SK-N-MC (cell line): ENCODE measurements around the gene CACNA1H.

Experiments
- DNase-seq: peaks from one replicate; pipeline ENCODE4 v3.0.0-alpha.2; 2011; ENCODE audit warnings: low read depth, low spot score
- H3K27ac ChIP-seq: fragments of 200-600 bp; sonication (generic); 2 replicates; pipeline ENCODE4 v1.5.1; 2016; ENCODE audit warnings: mixed run types
- H3K36me3 ChIP-seq: fragments of 200-600 bp; sonication (generic); 2 replicates; pipeline ENCODE4 v1.6.1; 2017; ENCODE audit warnings: antibody characterized with exemption, low read length, mixed read lengths; ENCODE audit not compliant: insufficient read depth
- H3K4me3 ChIP-seq: fragments of 200-600 bp; sonication (generic); 2 replicates; pipeline ENCODE4 v1.5.1; 2016
- H3K9ac ChIP-seq: fragments of 200-600 bp; sonication (generic); 2 replicates; pipeline ENCODE4 v1.8.0; 2017; ENCODE audit warnings: mixed run types, mixed read lengths; ENCODE audit not compliant: insufficient read length
- H3K9me3 ChIP-seq: fragments of 200-600 bp; sonication (generic); 2 replicates; pipeline ENCODE4 v1.6.1; 2017; ENCODE audit warnings: low read depth, mild to moderate bottlenecking, antibody characterized with exemption, low read length, moderate library complexity, mixed read lengths
- EZH2 ChIP-seq: fragments of 200-600 bp; sonication (generic); IDR thresholded peaks from one replicate; pipeline ENCODE4 v1.6.1; 2017; ENCODE audit warnings: antibody characterized with exemption
- FOXP2 ChIP-seq: optimal IDR thresholded peaks from 2 replicates; pipeline ENCODE3; 2011; ENCODE audit warnings: mild to moderate bottlenecking, moderate library complexity; ENCODE audit not compliant: insufficient read depth; ENCODE audit errors: extremely low read length, control extremely low read depth
- POLR2AphosphoS5 ChIP-seq: IDR thresholded peaks from 2 replicates; pipeline ENCODE4 v1.6.1; 2012; ENCODE audit warnings: mild to moderate bottlenecking, low read depth, low read length, borderline replicate concordance

The CACNA1H gene

DNA sequence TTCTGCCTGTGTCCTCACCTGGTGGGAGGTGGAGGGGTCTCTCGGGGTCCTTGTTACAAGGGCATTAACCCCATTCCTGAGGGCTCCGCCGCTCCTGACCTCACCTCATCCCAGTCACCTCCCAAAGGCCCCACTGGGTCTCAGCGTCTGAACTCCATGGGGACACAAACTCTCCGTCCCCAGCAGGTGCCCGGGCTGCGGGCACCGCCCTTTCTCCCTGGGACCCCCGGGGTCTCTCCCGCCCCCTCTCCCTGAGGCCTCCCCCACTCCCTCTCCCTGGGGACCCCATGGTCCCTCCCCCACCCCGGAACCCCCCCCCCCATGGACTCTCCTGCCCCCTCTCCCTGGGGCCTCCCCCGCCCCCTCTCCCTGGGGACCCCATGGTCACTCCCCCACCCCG is 24.8 kb downstream of the CACNA1H start:
- H3K9ac ChIP-seq, result no peak overlapping the region
- no peaks in the 10 kb centered on the region for H3K9me3 ChIP-seq
- TF ChIP-seq POLR2AphosphoS5 (no peak), EZH2 (no peak), FOXP2 (no peak)
- no peak for DNase-seq
- no peaks in the 10 kb centered on the region for H3K36me3 ChIP-seq
- H3K27ac ChIP-seq, result no peak overlapping the region
- H3K4me3 ChIP-seq, result no peak overlapping the region

DNA sequence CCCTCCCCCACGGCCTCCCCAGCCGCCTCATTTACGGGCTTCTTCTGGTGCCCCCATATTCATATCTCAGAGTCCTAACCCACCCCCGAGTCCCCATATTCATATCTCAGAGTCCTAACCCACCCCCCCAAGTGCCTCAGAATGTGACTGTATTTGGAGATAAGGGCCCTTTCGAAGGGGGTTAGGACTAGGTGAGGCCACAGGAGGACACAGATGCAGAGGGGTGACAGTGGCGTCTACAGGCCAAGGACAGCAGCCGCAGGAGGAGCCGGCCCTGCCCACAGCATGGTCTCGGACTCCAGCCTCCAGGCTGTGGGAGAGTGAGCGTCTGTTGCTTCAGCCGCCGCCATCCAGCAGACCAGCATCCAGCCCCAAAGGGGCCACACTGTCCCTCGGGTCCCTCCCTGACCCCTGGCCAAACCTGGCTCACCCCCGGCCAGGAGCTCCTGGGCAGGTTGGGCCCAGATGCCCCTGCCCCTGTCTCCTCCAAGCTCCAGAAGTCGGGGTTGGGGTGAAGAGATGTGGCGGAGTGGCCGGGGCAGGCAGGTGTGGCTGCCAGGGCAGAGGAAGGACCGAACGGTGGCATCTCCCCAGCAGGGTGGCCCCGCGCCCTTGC is 25.5 kb downstream of the CACNA1H start:
- DNase-seq, result no peak
- Histone ChIP-seq H3K9me3 (no peaks in the 10 kb centered on the region), H3K27ac (no peak overlapping the region), H3K9ac (no peak overlapping the region), H3K4me3 (no peak overlapping the region), H3K36me3 (no peaks in the 10 kb centered on the region)
- TF ChIP-seq POLR2AphosphoS5, result no peak
- no peak for TF ChIP-seq FOXP2
- no peak for TF ChIP-seq EZH2

- no peak for DNase-seq
- Histone ChIP-seq H3K27ac (no peak overlapping the region), H3K9me3 (no peaks in the 10 kb centered on the region), H3K36me3 (no peaks in the 10 kb centered on the region), H3K4me3 (no peak overlapping the region), H3K9ac (no peak overlapping the region)
- TF ChIP-seq POLR2AphosphoS5 (no peak), FOXP2 (no peak), EZH2 (no peak)
Observed at GRCh38 chr16:1180549-1181403, 27.9 kb downstream of the CACNA1H start.

- Histone ChIP-seq H3K4me3 (no peak overlapping the region), H3K9ac (no peak overlapping the region), H3K9me3 (no peaks in the 10 kb centered on the region), H3K36me3 (no peaks in the 10 kb centered on the region), H3K27ac (no peak overlapping the region)
- TF ChIP-seq POLR2AphosphoS5 (no peak), EZH2 (no peak), FOXP2 (no peak)
- DNase-seq, result no peak
Observed at GRCh38 chr16:1181404-1182315, 28.8 kb downstream of the CACNA1H start.

DNA sequence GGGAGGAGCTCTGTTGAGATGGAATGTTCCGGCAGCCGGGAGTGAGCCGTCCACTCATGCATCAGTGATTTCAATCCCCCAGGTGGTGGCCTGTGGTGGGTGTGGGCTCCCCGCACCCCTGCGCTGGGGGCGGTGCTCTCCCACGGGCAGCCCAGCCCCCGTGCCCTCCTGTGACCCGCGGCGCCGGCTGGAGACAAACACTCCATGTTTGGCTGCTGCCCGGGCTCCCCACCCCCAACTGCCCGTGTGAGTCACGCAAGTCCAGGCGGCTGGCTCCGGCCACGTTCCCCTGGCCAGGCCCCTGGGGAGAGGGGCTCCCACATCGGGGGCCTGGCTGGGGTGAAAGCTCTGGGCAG is 29.4 kb downstream of the CACNA1H start:
- Histone ChIP-seq H3K9ac (no peak overlapping the region), H3K36me3 (no peaks in the 10 kb centered on the region), H3K4me3 (no peak overlapping the region), H3K9me3 (no peaks in the 10 kb centered on the region), H3K27ac (no peak overlapping the region)
- TF ChIP-seq EZH2, result no peak
- no peak for TF ChIP-seq FOXP2
- no peak for TF ChIP-seq POLR2AphosphoS5
- no peak for DNase-seq

GRCh38 chr16:1182950-1183907 is 30.3 kb downstream of the CACNA1H start:
- Histone ChIP-seq H3K9ac (no peak overlapping the region), H3K36me3 (no peaks in the 10 kb centered on the region), H3K9me3 (no peaks in the 10 kb centered on the region), H3K27ac (no peak overlapping the region), H3K4me3 (peak overlapping the region; percentile 51; the same call in 1 of the 2 replicates)
- TF ChIP-seq POLR2AphosphoS5 (no peak), EZH2 (no peak)
- DNase-seq, result no peak

- no peak overlapping the region for H3K9ac ChIP-seq
- no peak for DNase-seq
- H3K9me3 ChIP-seq, result no peaks in the 10 kb centered on the region
- no peak overlapping the region for H3K27ac ChIP-seq
- TF ChIP-seq FOXP2, result no peak
- no peak for TF ChIP-seq EZH2
- TF ChIP-seq POLR2AphosphoS5, result no peak
- no peak overlapping the region for H3K4me3 ChIP-seq
- no peaks in the 10 kb centered on the region for H3K36me3 ChIP-seq
Observed at GRCh38 chr16:1184156-1184868, 31.4 kb downstream of the CACNA1H start.
